ENCODE measurements around the gene PADI6.

Gene PADI6

DNA sequence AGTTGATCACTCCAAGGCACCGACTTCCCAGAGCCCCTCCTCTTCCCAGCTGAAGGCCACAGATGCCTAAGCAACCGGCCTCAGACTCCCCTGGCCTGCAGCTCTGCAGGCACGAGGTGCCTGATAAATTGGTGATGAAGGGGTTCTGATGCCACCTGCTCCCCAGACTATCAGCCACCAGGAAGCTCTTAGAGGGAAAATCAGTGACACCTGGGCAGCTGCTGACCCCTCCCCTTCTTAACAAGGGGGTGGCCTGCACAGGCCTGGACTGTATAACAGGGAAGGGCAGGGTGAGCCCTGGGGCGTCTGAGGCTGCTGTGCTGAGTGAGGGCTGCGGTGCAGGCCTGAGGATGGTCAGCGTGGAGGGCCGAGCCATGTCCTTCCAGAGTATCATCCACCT is at the start of gene PADI6:
Gene PADI6, plus strand, starts transcription at position 301 of the 400 bp plus-strand sequence. Its CDS starts 50 bp downstream, at position 351.
- TF ChIP-seq EZH2phosphoT487 (conservative IDR thresholded peaks at IDR 0.05; ENCODE audit: low read length) = no peak
- TF ChIP-seq, protein P1, sequence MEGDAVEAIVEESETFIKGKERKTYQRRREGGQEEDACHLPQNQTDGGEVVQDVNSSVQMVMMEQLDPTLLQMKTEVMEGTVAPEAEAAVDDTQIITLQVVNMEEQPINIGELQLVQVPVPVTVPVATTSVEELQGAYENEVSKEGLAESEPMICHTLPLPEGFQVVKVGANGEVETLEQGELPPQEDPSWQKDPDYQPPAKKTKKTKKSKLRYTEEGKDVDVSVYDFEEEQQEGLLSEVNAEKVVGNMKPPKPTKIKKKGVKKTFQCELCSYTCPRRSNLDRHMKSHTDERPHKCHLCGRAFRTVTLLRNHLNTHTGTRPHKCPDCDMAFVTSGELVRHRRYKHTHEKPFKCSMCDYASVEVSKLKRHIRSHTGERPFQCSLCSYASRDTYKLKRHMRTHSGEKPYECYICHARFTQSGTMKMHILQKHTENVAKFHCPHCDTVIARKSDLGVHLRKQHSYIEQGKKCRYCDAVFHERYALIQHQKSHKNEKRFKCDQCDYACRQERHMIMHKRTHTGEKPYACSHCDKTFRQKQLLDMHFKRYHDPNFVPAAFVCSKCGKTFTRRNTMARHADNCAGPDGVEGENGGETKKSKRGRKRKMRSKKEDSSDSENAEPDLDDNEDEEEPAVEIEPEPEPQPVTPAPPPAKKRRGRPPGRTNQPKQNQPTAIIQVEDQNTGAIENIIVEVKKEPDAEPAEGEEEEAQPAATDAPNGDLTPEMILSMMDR (IDR thresholded peaks at IDR 0.05; ENCODE audit: insufficient read depth, low read length, poor library complexity, severe bottlenecking) = no peak
- H3K4me2 ChIP-seq (ENCODE audit: low read depth, low read length, poor library complexity, severe bottlenecking) = no peak within 1 kb of the TSS
- H3K36me3 ChIP-seq (ENCODE audit: low read length) = no peaks in the 10 kb centered on the region
- no peak within 1 kb of the TSS for H3K27ac ChIP-seq (ENCODE audit: low read depth, low read length)
- H3K4me3 ChIP-seq (ENCODE audit: insufficient read depth, low read length, poor library complexity, severe bottlenecking) = no peak within 1 kb of the TSS
- no peaks in the 10 kb centered on the region for H4K20me1 ChIP-seq (ENCODE audit: low read depth, low read length)
- no peaks in the 10 kb centered on the region for H3F3A ChIP-seq (ENCODE audit: insufficient read depth)
- no peaks in the 10 kb centered on the region for H3K79me2 ChIP-seq (ENCODE audit: insufficient read depth, low read length)
- H2AFZ ChIP-seq (ENCODE audit: low read depth, low read length, severe bottlenecking) = no peak within 1 kb of the TSS
- H3K9me2 ChIP-seq (replicated peaks; ENCODE audit: insufficient read depth, low read length) = no peaks in the 10 kb centered on the region
- no peaks in the 10 kb centered on the region for H3K9me3 ChIP-seq (ENCODE audit: insufficient read depth, low read length)
- H3K9ac ChIP-seq (ENCODE audit: low read length) = no peak within 1 kb of the TSS
- H3K27me3 ChIP-seq (ENCODE audit: low read length) = no peaks in the 10 kb centered on the region

DNA sequence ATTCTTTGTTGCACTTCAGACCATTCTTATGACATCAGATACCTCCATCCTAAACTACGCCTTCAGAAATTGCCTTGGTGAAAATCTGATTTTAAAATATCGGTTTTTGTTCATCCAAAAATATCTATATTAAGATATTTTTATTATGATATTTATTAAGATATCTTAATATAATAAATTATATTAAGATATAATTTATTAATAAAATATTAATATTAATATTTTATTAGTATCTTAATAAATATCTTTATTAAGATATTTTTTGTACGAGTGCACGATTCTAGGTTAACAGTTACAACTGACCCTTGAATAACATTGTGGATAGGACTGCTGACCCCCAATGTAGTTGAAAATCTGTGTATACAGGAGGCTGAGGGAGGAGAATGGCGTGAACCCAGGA is 43.1 kb upstream of the PADI6 start:
- Histone ChIP-seq H3K4me2 (ENCODE audit: low read depth, low read length, poor library complexity, severe bottlenecking) (no peak overlapping the region), H4K20me1 (ENCODE audit: low read depth, low read length) (no peaks in the 10 kb centered on the region), H3K9ac (ENCODE audit: low read length) (no peak overlapping the region), H3K9me3 (ENCODE audit: insufficient read depth, low read length) (no peaks in the 10 kb centered on the region), H3K27ac (ENCODE audit: low read depth, low read length) (no peak overlapping the region), H3K27me3 (ENCODE audit: low read length) (no peaks in the 10 kb centered on the region), H3F3A (ENCODE audit: insufficient read depth) (no peaks in the 10 kb centered on the region), H3K9me2 (replicated peaks; ENCODE audit: insufficient read depth, low read length) (no peaks in the 10 kb centered on the region), H3K79me2 (ENCODE audit: insufficient read depth, low read length) (no peaks in the 10 kb centered on the region), H2AFZ (ENCODE audit: low read depth, low read length, severe bottlenecking) (no peak overlapping the region), H3K36me3 (ENCODE audit: low read length) (no peaks in the 10 kb centered on the region), H3K4me3 (ENCODE audit: insufficient read depth, low read length, poor library complexity, severe bottlenecking) (no peak overlapping the region)
- TF ChIP-seq EZH2phosphoT487 (conservative IDR thresholded peaks at IDR 0.05; ENCODE audit: low read length) = no peak
- TF ChIP-seq, protein P1 (IDR thresholded peaks at IDR 0.05; ENCODE audit: insufficient read depth, low read length, poor library complexity, severe bottlenecking) = no peak

DNA sequence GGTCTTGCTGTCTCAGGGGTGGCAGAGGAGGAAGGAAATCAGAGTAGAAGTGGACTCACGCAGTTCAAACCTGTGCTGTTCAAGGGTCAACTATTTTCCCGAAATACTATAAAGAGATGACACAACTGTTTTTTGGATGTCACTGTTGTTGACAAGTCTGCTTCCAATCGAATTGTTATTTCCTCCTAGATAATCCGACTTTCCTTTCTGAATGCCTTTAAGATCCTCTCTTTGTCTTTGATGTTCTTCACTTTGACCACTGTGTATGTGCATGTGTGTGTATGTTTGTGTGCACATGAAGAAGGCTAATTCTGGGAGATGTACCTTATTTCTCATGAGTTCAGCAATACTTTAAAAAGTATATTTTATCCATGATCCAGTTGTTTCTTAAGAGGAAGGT is 42.4 kb upstream of the PADI6 start:
- Histone ChIP-seq H4K20me1 (ENCODE audit: low read depth, low read length) (no peaks in the 10 kb centered on the region), H3K9me2 (replicated peaks; ENCODE audit: insufficient read depth, low read length) (no peaks in the 10 kb centered on the region), H3K9me3 (ENCODE audit: insufficient read depth, low read length) (no peaks in the 10 kb centered on the region), H3K79me2 (ENCODE audit: insufficient read depth, low read length) (no peaks in the 10 kb centered on the region), H3K4me3 (ENCODE audit: insufficient read depth, low read length, poor library complexity, severe bottlenecking) (no peak overlapping the region), H3K36me3 (ENCODE audit: low read length) (no peaks in the 10 kb centered on the region), H3K9ac (ENCODE audit: low read length) (no peak overlapping the region), H3K4me2 (ENCODE audit: low read depth, low read length, poor library complexity, severe bottlenecking) (no peak overlapping the region), H3K27me3 (ENCODE audit: low read length) (no peaks in the 10 kb centered on the region), H3F3A (ENCODE audit: insufficient read depth) (no peaks in the 10 kb centered on the region), H2AFZ (ENCODE audit: low read depth, low read length, severe bottlenecking) (no peak overlapping the region), H3K27ac (ENCODE audit: low read depth, low read length) (no peak overlapping the region)
- TF ChIP-seq, protein P1 (IDR thresholded peaks at IDR 0.05; ENCODE audit: insufficient read depth, low read length, poor library complexity, severe bottlenecking) = no peak
- TF ChIP-seq EZH2phosphoT487 (conservative IDR thresholded peaks at IDR 0.05; ENCODE audit: low read length) = no peak

Data from SU-DHL-6 (cell line).